ENCODE measurements around the gene NRXN2.

GRCh38 chr11:64762674-64763525 is 39.9 kb upstream of the NRXN2 start:
- TF ChIP-seq CTCF (conservative IDR thresholded peaks at IDR 0.05): no peak
- no peak for TF ChIP-seq ZFX (IDR thresholded peaks at IDR 0.05)

All from C4-2B (cell line).